Common myeloid progenitor, CD34-positive (primary cell): ENCODE results near the gene AANAT.

Experiments
- CTCF ChIA-PET: fragments of 350-600 bp; sonication (Branson Sonifier 250); formaldehyde crosslinking; loops from one replicate; lab custom pipeline; 2021; ENCODE audit warnings: antibody characterized with exemption; lab: Charles Lee
- POLR2A ChIA-PET: fragments of 350-600 bp; sonication (Branson Sonifier 250); formaldehyde crosslinking; loops from one replicate; lab custom pipeline; 2021; ENCODE audit warnings: antibody characterized with exemption; lab: Charles Lee
- DNase-seq, 3 donors: peaks; one replicate each; pipeline versions ENCODE4 v3.0.0 to v3.0.0-alpha.2; 2013
- H3K27ac ChIP-seq, 2 experiments: 1 replicate in 1 of 2; 2 replicates in 1 of 2; pipeline ENCODE4 v1.7.0; 2013; ENCODE audit warnings: inconsistent platforms in 2 of 2, low read length in 2 of 2, mild to moderate bottlenecking in 2 of 2, low read depth in 1 of 2, moderate library complexity in 1 of 2; ENCODE audit not compliant: severe bottlenecking in 2 of 2, insufficient read depth in 1 of 2, poor library complexity in 1 of 2
- H3K27me3 ChIP-seq, 5 experiments: replicated peaks in 2 of 5; 1 replicate in 3 of 5; 2 replicates in 2 of 5; pipeline versions ENCODE4 v1.6.1 to v1.7.0; 2013; ENCODE audit warnings: low read length in 4 of 5, mild to moderate bottlenecking in 2 of 5, moderate library complexity in 2 of 5, inconsistent platforms in 1 of 5; ENCODE audit not compliant: insufficient read depth in 5 of 5, control insufficient read depth in 4 of 5
- H3K36me3 ChIP-seq, 4 experiments: 1 replicate in 2 of 4; 2 replicates in 2 of 4; pipeline versions ENCODE4 v1.6.1 to v1.7.0; 2013; ENCODE audit warnings: low read length in 3 of 4, control low read depth in 1 of 4, mild to moderate bottlenecking in 1 of 4; ENCODE audit not compliant: control insufficient read depth in 4 of 4, insufficient read depth in 4 of 4
- H3K4me1 ChIP-seq, 4 experiments: 1 replicate in 3 of 4; 2 replicates in 1 of 4; pipeline versions ENCODE4 v1.6.1 to v1.7.1; 2013; ENCODE audit warnings: low read length in 3 of 4, mild to moderate bottlenecking in 3 of 4, control low read depth in 1 of 4, inconsistent platforms in 1 of 4, moderate library complexity in 1 of 4; ENCODE audit not compliant: control insufficient read depth in 4 of 4, insufficient read depth in 4 of 4; ENCODE audit errors: control extremely low read depth in 1 of 4
- H3K4me3 ChIP-seq, 7 experiments: 1 replicate in 4 of 7; 2 replicates in 3 of 7; pipeline versions ENCODE4 v1.5.1 to v1.7.0; 2013; ENCODE audit warnings: mild to moderate bottlenecking in 7 of 7, low read length in 6 of 7, moderate library complexity in 6 of 7, inconsistent platforms in 2 of 7, low read depth in 2 of 7, control low read depth in 1 of 7; ENCODE audit not compliant: insufficient read depth in 4 of 7, control insufficient read depth in 1 of 7; ENCODE audit errors: extremely low read depth in 1 of 7
- H3K9me3 ChIP-seq, 5 experiments: 1 replicate in 4 of 5; 2 replicates in 1 of 5; pipeline versions ENCODE4 v1.6.1 to v1.7.1; 2013; ENCODE audit warnings: low read length in 4 of 5, mild to moderate bottlenecking in 2 of 5, inconsistent platforms in 1 of 5, low read depth in 1 of 5, moderate library complexity in 1 of 5; ENCODE audit not compliant: control insufficient read depth in 4 of 5, insufficient read depth in 2 of 5; ENCODE audit errors: control extremely low read depth in 1 of 5
- WGBS: methylation state at CpG from one replicate; pipeline ENCODE4 v1.1.5; 2013; ENCODE audit not compliant: insufficient coverage; 5-methylcytosine and 5-hydroxymethylcytosine counted together

Gene AANAT

GRCh38 chr17:76478097-76478496 lies 10.7 kb downstream of the AANAT start:
- Histone ChIP-seq H3K27ac (no peak overlapping the region), H3K9me3 (no peaks in the 10 kb centered on the region), H3K4me1 (peaks cover 0 to 25% (median 14%) of the 10 kb centered on the region in 4 experiments), H3K27me3 (no peaks in the 10 kb centered on the region), H3K4me3 (no peak overlapping the region), H3K36me3 (peaks cover 0 to 17% (median 3%) of the 10 kb centered on the region in 4 experiments)
- CTCF ChIA-PET, result interaction anchor here (1.3 to 35.3 kb wide), 3 partner anchors 11 to 69 kb away, joined by 4 to 787 read pairs (median 4); partner anchors contain the start of gene RHBDF2
- POLR2A ChIA-PET, result no interaction called here
- DNase-seq, result no peak
- WGBS, result 95% methylated on average over 10 of the region's 10 CpGs

- H3K27ac ChIP-seq, result no peak overlapping the region
- peaks cover 0 to 25% (median 14%) of the 10 kb centered on the region in 4 experiments for H3K4me1 ChIP-seq
- no peaks in the 10 kb centered on the region for H3K9me3 ChIP-seq
- no peaks in the 10 kb centered on the region for H3K27me3 ChIP-seq
- H3K36me3 ChIP-seq, result peaks cover 0 to 13% (median 2%) of the 10 kb centered on the region in 4 experiments
- no peak for DNase-seq
- CTCF ChIA-PET, result interaction anchor here (2.0 to 37.8 kb wide), 3 partner anchors 12 to 19 kb away, joined by 4 to 787 read pairs (median 787); partner anchors contain the start of genes AANAT, RHBDF2 and UBE2O
- POLR2A ChIA-PET, result no interaction called here
- WGBS, result 97% methylated on average over 33 of the region's 37 CpGs
- no peak overlapping the region for H3K4me3 ChIP-seq
These were observed 11.5 kb downstream of the AANAT start for GRCh38 chr17:76478730-76479514.

GRCh38 chr17:76479515-76480060 lies 12.2 kb downstream of the AANAT start:
- CTCF ChIA-PET, result interaction anchor here (35.3 to 37.8 kb wide), 2 partner anchors 14 to 19 kb away, joined by 787 read pairs; partner anchors contain the start of genes AANAT, RHBDF2 and UBE2O
- Histone ChIP-seq H3K27me3 (no peaks in the 10 kb centered on the region), H3K9me3 (no peaks in the 10 kb centered on the region), H3K36me3 (peaks cover 0 to 8% (median 2%) of the 10 kb centered on the region in 4 experiments), H3K4me1 (peaks cover 0 to 25% (median 14%) of the 10 kb centered on the region in 4 experiments), H3K27ac (no peak overlapping the region), H3K4me3 (no peak overlapping the region)
- DNase-seq, result peak in 2 of 3 donors; percentile 42 to 56
- POLR2A ChIA-PET, result no interaction called here
- WGBS, result 100% methylated on average over 2 of the region's 14 CpGs

- peak in 2 of 3 donors; percentile 65 for DNase-seq
- CTCF ChIA-PET, result interaction anchor here (35.3 to 37.8 kb wide), 2 partner anchors 15 to 18 kb away, joined by 787 read pairs; partner anchors contain the start of genes AANAT, RHBDF2 and UBE2O
- POLR2A ChIA-PET, result interaction anchor here (1.0 kb wide), 1 partner anchor 13 kb away, joined by 4 read pairs; no protein-coding TSS in a partner anchor
- Histone ChIP-seq H3K4me1 (peaks cover 0 to 29% (median 17%) of the 10 kb centered on the region in 4 experiments), H3K9me3 (no peaks in the 10 kb centered on the region), H3K27me3 (no peaks in the 10 kb centered on the region), H3K27ac (no peak overlapping the region), H3K4me3 (peak overlapping the region in 4 of 7 experiments; percentile 11 to 47 (median 33)), H3K36me3 (peaks cover 0 to 8% (median 2%) of the 10 kb centered on the region in 4 experiments)
- 43% methylated on average over 11 of the region's 15 CpGs for WGBS
These were observed 13.2 kb downstream of the AANAT start for GRCh38 chr17:76480632-76481031.

GRCh38 chr17:76481071-76481655 lies 13.8 kb downstream of the AANAT start:
- no peaks in the 10 kb centered on the region for H3K27me3 ChIP-seq
- ChIA-PET POLR2A (interaction anchor here (1.0 kb wide), 1 partner anchor 12 kb away, joined by 4 read pairs; no protein-coding TSS in a partner anchor), CTCF (interaction anchor here (35.3 to 37.8 kb wide), 2 partner anchors 15 to 17 kb away, joined by 787 read pairs; partner anchors contain the start of genes AANAT, RHBDF2 and UBE2O)
- peaks cover 0 to 31% (median 18%) of the 10 kb centered on the region in 4 experiments for H3K4me1 ChIP-seq
- WGBS, result 70% methylated on average over 19 of the region's 21 CpGs
- DNase-seq, result peak in 2 of 3 donors; percentile 35 to 46
- no peak overlapping the region for H3K27ac ChIP-seq
- no peaks in the 10 kb centered on the region for H3K9me3 ChIP-seq
- peak overlapping the region in 4 of 7 experiments; percentile 11 to 47 (median 33) for H3K4me3 ChIP-seq
- peaks cover 0 to 8% (median 2%) of the 10 kb centered on the region in 4 experiments for H3K36me3 ChIP-seq

- POLR2A ChIA-PET, result no interaction called here
- no peaks in the 10 kb centered on the region for H3K27me3 ChIP-seq
- CTCF ChIA-PET, result interaction anchor here (1.1 to 37.8 kb wide), 2 partner anchors 9 to 19 kb away, joined by 5 to 787 read pairs; partner anchors contain the start of genes AANAT and UBE2O
- H3K27ac ChIP-seq, result no peak overlapping the region
- H3K36me3 ChIP-seq, result no peaks in the 10 kb centered on the region
- 95% methylated on average over 9 of the region's 11 CpGs for WGBS
- no peak overlapping the region for H3K4me3 ChIP-seq
- no peaks in the 10 kb centered on the region for H3K9me3 ChIP-seq
- peaks cover 0 to 31% (median 18%) of the 10 kb centered on the region in 4 experiments for H3K4me1 ChIP-seq
- DNase-seq, result no peak
These were observed 16.9 kb downstream of the AANAT start for GRCh38 chr17:76484228-76484725.
